Activated CD8-positive, alpha-beta memory T cell treated with anti-CD3 and anti-CD28 coated beads for 4 hours (primary cell): ENCODE data around the gene VWA3B.
"Not testable (repeated sequence)": the region's sequence is repeated elsewhere in the genome, so short reads cannot be mapped to it uniquely, and the experiment has no call there.

Experiments used
- DNase-seq, 2 donors: peaks; one replicate each; pipeline ENCODE4 v3.0.0-alpha.2; 2020; ENCODE audit warnings: low read depth in 2 of 2

VWA3B gene

DNA sequence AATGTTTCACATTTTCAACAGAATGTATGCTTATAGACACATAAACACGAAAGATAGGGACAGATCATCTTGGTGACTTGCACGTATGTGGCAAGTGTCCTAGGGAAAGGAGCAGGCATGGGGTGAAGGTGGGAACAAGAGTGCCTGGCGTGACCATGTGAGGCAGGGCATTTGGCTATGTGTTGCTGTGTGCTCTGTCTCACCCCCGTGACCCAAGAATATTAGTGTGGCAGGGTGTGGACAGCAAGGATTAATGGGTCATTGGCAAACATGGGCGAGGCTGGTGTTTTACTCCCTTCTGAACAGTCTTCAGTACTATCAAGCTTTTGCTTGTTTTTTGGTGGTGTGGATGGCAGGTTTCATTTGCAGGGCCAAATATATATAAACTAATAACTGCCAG, 1.3 kb upstream of the VWA3B start:
- no peak for DNase-seq

DNA sequence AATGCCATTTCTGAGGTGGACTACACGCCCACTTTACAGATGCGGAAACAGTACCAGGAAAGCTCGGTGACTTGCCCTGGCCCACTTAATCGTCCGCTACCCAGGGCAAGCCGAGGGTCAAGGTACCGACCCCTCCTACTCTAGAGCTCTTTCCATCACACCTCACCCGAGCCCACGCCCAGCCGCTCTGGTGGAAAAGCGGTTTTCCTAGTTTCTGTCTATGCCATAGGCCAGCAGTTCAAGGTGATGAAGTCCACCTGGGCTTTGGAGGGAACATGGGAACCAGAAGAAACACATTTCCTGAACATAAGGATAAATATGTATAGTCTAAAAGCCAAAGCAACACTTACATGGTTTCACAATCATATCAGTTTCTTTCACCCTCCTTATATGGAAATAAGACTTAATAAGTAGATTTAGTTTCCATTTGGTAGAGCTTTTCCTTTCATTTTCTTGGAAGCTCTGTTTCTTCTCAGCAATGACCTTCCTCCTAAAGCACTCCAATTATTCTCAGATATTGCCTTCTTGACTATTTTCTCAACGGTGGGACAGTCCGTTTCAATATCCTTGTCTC, 567 bp downstream of the VWA3B start:
- no peak for DNase-seq

DNA sequence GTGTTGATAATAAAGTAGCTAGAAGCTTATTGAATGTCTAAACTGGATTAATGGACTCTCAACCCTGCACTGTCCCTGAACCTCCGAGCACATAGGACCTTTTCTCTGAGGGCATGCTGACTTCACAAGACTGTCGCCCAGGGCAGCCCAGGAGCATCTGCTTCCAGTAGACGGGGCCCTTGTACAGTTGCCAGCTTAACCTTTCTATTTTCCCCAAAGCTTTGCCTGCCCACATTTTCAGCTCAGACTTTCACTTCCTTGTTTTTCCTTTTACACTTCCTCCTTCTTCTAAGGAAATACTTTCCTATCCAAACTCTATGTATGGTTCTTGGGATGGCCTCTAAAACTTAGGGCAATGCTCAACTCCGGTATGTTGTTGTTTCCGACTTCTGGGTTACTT, 1.3 kb downstream of the VWA3B start:
- no peak for DNase-seq

DNA sequence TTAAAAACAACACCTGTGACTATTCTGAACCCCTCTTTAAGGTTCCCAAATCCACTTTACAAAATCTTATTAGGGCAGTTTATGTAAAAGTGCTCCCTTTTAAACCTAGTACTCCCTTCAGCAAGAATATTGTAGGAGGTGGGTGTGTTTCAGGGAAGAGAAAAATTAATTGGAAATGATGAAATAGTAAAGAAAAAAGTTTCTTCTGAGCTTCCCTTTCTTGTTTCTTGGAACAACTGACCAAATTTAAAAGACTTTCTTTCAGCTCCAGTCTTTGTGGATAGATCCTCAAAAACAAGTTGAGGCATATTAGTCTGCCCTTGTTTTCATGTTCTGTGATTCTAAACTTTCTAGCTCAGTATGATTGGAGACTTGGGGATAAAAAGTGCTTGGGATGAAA, 3.0 kb downstream of the VWA3B start:
- DNase-seq = no peak

DNA sequence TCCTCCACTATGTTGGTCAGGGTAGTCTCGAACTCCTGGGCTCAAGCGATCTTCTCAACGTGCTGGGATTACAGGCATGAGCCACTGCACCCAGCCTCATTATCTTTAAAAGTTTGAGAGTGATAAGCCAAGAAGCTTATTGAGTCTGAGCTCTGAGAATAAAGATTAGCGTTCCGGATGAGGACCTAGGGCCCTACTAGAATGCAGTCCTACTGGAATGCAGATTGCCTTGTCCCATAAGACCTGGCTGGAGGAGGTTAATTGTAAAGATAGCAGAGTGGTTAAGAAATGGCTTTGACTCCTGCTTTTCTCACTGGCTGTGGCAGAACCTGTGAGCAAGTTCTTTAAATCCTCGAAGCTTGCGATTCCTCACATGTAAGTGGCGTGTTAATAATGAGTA, 4.0 kb downstream of the VWA3B start:
- no peak for DNase-seq

DNA sequence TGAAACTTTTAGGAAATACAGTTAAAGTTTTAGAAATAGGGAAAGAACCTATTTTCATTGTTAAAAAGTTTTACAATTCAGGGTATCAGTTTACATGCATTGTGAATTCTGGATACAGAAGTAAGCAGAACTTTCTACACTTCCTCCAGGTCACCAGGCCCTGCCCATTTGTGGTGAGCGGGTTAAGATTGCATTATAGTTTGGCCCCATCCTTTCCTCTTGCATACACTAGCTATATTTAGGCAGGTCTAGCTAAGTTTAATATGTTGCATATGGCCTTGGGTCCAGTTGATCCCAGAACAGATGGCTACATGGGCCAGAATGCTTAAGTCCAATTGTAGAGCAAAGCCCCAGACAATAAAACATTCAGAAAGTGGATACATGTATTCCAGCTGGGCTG, 4.8 kb downstream of the VWA3B start:
- no peak for DNase-seq

DNA sequence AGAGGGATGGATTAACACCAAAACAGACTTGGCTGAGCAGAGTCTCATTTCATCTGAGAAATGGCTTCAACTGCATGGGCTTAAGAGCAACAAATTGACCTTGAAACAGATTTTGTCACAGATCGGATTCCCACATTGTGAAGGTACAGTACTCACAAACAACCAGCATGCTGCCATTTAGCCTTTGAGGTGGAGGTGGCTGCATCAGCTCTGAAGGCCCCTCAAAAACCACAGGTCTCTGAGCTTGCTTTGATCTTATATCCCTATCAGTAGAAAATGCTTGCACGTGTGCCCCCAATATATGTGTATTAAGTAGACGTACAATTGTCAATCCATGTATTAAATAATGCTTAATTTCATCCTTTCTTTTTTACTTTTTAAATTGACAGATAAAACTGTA, 6.2 kb downstream of the VWA3B start:
- DNase-seq = no peak

DNA sequence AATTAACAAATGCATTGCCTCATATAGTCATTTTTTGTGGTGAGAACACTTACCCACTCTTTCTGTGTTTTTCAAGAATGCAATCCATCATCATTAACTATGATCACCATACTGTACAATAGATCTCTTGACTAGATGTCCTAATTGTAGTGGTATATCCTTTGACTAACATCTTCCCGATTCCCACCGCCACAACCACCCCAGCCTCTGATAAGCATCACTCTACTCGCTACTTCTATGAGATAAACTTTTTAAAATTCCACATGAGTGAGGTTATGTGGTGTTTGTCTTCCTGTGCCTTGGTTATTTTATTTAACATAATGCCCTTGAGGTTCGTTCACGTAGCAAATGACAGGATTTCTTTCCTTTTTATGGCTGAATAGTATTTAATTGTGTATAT, 6.6 kb downstream of the VWA3B start:
- no peak for DNase-seq

DNA sequence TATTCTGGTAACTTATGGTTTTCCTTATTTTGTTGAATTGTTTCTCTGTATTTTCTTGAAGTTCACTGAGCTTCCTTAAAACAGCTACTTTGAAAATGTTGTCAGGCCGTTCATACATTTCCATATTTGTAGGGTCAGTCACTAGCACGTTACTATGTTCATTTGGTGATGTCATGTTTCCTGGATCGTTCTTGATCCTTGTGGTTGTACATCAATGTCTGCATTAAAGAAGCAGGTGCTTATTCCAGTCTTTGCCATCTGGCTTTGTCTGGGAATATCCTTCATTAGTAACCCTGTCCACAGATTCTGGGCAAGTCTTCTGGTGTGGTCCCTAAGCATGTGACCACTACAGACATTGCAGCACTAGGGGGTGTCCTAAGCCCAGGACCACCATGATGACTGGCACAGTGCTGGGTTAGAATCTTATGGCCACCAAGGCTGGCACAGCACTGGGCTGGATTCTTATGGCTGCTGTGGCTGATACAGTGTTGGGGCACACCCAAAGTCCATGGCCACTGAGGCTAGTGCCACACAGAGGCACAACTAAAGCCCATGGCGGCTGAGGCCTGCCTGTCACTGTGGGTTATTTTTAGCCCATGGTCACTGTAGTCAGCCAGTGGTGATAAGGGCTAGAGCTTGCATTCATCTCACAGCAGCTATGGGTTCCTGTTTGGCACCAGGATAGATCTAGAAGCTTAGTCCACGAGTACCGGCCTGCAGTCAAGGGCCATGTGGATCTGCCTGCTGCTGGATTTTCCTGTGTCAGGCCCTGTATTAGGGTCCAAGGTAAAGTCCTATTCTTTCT, 13.2 kb downstream of the VWA3B start:
- DNase-seq = no peak

DNA sequence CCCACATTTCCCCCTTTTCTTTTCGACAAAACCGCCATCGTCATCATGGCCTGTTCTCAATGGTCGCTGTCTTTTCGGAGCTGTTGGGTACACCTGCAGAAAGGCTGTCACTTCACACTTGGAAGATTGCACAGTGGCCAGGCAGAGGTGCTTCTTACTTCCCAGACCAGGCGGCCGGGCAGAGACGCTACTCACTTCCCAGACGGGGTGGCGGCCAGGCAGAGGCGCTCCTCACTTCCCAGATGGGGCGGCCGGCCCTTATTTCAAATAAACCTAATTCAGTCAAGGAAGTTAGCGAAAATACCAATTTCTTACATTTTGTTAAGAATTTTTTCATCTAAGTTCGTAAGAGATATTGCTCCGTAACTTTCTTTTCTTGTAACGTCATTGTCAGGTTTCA, 15.3 kb downstream of the VWA3B start:
- DNase-seq = not testable (repeated sequence)

DNA sequence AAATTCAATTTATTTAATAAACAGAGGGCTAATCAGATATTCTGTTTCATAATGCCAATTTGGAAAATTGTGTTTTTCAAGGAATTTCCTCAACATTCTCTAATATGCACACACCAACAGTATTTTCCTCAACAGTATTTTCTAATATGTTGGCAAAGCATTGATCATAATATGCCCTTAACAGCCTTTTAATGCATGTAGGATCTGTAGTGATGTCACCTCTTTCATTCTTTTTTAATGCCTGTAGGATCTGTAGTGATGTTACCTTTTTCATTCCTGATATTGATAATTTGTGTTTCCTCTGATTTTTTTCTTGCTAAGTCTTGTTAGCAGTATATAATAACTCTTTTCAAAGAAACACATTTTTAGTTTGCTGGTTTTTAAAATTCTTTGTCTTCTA, 15.9 kb downstream of the VWA3B start:
- DNase-seq = no peak

DNA sequence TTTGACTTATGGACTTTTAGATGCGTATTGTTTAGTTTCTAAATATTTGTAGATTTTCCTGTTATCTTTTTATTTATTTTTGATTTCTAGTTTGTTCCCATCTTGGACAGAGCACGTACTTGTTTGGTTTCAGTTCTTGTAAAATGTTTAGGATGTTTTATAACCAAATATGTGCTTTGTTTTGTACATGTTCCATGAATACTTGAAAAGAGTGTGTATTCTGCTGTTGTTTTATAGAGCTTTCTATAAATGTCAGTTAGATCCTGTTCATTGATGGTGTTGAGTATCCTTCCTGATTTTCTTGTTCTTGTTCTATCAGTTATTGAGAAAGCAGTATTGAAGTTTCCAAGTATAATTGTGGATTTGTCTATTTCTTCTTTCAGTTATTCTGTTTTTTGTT, 21.1 kb downstream of the VWA3B start:
- DNase-seq = no peak

DNA sequence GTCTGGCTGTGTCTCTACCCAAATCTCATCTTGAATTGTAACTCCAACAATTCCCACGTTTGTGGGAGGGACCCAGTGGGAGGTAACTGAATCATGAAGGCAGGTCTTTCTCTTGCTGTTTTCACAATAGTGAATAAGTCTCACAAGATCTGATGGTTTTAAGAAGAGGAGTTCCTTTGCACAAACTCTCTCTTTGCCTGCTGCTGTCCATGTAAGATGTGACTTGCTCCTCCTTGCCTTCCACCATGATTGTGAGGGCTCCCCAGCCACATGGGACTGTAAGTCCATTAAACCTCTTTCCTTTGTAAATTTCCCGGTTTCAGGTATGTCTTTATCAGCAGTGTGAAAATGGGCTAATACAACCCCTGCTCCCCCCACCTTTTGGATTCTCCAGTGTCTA, 23.8 kb downstream of the VWA3B start:
- no peak for DNase-seq

DNA sequence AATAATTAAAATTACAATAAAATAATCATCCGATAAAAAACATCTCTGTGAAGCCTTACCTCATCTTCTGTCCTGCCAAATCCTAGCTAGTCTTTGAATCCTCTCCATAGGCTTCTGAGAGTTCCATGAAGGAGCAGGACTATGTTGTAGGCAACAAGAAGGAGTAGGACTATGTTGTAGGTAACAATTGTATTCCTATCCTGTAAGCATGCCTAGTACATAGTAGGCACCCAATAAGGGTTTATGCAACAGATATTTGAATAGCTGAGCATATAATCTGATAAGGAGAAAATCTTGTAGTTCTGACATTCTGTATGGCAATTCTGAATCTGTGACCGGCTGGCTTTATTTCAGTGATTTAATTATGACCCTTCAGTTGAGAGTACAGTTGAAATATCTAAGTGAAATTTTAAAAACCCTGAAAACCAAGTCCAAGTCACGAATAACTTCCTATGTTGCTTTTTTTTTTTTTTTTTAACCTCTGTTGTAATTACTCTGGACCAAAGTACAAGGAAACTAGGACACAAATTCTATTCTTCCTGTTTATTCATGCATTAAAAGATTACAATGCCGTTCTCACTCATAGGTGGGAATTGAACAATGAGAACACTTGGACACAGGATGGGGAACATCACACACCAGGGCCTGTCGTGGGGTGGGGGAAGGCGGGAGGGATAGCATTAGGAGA, 27.8 kb downstream of the VWA3B start:
- DNase-seq = no peak

DNA sequence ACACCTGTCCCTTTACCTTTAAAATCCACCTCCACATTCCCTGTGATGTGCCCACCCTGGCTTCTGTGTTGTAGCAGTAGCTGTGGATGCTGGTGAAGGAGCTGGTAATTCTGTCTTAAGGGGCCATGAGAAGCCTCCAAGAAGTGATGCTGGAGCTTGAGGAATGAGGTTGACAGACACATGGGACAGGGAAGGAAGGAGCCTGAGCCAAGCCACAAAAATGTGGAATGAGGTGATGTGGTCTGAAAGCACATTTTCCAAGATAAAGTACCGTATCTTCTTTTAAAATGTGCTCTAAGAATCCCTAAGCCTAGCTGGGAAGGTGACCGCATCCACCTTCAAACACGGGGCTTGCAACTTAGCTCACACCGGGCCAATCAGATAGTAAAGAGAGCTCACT, 31.2 kb downstream of the VWA3B start:
- no peak for DNase-seq

DNA sequence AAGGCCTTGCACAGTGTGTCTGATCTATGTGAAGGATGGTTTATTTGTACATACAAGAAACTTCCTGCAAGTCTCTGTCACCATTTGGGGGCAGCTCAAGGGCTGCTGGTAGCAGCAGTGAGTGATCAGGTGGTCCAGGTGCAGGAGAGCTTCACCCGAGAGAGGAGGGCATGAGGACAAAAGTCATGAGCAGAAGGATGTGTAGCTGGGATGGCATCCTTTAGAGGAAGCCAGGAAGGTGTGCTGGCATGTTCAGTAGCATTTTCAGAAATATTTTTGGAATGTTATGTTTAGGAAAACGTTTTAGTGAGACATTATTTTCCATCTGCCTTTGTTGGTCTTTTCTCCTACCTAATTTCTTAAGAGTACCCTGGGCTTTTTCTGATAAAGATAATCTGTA, 31.9 kb downstream of the VWA3B start:
- DNase-seq = no peak

DNA sequence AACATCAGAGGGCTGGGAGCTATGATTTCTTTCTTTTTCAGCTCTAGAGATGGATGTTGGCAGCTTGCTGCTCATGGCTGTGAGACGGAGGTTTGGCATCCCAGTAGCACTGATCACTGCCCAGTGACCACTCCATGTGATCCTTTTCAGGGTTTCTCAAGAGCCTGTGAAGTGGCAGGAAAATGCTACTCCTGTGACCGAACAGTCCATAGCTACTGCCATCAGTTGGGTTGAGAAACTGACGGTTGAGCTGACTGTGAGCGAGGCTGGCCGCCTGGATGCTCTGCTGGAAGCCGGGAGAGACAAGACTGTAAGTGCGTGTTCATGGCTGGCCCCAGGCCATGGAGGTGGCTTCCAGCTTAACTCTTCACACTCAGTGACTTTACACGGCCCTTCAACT, 34.2 kb downstream of the VWA3B start:
- no peak for DNase-seq

DNA sequence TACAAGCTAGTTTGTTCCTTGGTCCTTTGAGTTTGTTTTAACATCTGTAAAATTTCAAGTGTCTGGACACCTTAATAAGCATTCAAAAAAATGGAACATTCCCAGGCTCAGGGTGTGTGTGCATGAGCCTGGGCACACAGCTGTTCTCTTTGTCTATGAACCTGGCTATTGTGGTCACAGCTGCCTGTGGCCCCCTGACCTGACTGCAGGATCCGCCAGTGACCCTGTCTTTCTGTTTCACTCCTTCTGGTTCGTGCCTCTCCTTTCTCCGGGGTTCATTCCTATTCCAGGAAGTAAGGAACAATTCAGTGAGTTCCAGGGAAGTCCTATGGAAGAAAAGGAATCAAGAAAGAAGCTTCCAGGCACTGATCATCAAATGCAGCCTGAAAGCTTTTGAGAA, 35.6 kb downstream of the VWA3B start:
- DNase-seq = no peak

DNA sequence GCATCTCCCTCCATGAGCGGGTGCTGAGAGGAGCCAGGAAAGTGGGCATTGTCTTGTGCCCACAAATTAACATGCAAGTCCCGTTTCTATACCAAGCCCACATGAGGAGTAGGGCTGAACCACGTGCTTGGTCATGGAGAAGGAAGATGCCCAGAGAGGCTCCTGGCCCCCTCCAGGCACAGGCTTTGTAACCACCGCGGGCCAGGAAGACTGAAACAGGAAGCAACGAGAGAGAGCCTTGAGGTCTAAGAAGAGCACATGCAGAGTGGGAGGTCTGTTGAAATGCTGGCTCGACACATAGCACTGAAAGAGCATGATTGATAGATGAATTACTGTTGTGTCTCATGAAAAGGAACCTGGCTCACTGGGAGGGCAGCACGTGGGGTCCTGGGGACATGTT, 36.3 kb downstream of the VWA3B start:
- no peak for DNase-seq

DNA sequence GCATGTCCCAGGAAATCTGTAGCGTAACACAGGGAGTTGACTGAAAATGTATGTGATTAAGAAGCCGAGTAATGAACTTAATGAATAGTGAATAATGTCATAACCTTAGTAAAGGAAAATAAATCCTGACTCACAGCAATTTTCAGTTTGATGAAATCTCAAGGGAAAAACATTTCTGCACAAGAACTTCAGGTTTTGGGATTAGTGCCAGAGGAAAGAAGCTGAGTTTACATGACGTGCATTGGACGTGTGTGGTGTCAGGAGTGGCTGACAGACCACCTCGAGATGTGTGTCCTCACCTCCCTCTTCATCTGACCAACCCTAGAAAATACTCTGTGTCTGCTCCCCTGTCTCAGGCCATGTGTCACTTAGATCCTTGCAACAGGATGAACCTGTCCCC, 39.1 kb downstream of the VWA3B start:
- DNase-seq = no peak

DNA sequence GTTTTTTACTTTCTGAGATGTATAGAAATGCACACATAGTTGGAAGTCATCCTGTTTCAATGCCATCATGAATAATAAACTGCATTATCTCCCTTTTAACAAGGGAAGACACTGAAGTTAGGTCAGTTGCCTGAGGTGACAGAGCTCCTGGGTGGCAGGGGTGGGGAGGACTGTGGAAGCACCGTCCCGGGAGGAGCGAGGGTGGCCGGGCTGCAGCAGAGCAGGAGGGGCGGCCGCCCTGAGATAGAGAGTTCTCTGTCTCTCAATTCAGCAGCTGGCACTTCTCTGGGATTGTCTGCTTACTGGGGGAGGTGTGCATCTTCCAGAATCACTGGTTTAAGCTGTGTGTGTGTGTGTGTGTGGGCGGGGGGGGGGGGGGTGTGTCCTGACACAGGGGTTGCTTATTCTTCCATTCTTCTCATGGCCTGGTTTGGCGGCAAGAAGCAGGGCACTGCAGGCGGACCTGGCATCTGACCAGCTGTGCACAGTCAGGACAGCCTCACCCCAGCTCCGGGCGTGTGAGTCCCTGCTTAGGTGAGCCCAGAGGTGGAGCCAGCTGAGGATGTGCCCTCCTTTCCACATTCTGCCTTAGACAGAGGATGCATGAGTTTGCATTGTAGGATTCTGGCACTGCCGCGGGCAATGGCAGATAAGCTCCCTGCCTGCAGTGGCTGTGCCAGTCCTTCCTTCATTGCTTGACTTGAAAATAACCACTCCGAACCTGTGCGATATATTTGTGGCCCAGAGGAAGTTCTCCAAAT, 40.4 kb downstream of the VWA3B start:
- DNase-seq = no peak

DNA sequence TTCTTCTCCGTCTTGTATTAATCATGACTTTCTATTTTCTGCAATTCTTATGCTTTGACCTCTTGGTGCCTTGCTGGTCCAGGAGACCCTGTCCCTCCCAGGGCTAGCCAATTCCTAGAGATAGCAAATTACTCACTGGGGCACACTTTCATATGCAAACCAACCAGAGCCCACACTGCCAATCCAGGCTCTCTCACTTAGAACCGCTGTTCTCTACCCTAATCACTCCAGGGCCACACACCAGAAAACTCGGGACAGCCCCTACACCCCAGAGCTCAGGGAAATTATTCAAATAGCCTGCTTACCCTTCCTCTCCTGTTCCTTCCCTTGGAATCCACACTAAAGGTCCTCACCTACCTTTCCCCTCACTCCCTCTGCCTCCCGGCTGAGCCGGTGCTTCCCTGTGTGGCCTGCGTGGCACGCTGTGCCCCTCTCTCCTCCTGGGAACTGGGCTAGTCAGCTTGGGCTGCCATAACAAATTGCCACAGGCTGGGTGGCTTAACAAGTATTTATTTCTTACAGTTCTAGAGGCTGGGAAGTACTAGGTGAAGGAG, 41.7 kb downstream of the VWA3B start:
- no peak for DNase-seq
